Erythroblast (primary cell): ENCODE data around the gene CDH22.

Experiments used
- GATA1 ChIP-seq: IDR thresholded peaks from 2 replicates; pipeline ENCODE4 v1.6.1; 2011; ENCODE audit warnings: low read depth, mild to moderate bottlenecking, control low read depth, low read length, moderate library complexity
- POLR2A ChIP-seq: IDR thresholded peaks from 2 replicates; pipeline ENCODE4 v1.6.1; 2011; ENCODE audit warnings: mild to moderate bottlenecking, low read length

DNA sequence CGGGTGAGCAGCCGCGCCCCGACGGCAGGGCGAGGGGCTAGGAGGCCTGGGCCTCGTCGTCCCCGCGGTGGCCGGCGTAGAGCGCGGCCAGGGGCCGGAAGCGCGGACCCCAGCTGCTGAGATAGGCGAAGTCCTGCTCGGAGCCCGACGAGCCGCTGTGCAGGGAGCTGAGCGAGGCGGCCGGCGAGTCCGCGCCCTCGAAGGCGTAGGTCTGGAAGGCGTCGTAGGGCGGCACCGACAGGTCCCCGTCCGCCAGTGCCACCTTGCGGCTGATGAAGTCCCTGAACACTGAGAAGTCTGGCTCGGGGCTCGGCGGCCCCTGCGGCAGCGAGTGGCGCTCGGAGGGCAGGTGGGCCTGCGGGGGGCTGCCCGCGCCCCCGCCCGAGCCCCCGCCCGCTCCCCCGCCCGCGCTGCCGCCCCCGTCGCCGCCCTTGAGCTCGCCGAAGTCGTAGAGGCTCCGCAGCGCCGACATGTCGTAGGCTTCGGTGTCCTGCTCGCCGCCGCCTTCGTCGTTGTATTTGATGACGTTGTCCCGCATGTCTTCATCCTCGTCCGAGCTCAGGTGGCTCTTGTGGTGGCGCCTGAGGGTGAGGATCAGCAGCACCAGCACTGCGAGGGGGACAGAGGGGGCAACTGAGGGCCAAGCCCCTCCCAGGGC, 133.7 kb downstream of the CDH22 start:
- no peak for TF ChIP-seq POLR2A
- no peak for TF ChIP-seq GATA1
